AG04450 (cell line): ENCODE data around the gene TRIM42. TPM values are rescaled to one million over a fixed set of nuclear protein-coding genes. Genes with fewer than 3 reads are reported as not detected.

ENCODE experiments used
- CTCF ChIA-PET: fragments of 300-600, 350-600 bp; formaldehyde crosslinking; extraction: SDS; loops from one replicate; lab custom pipeline; 2022; ENCODE audit warnings: antibody characterized with exemption, inconsistent platforms; lab: Charles Lee
- POLR2A ChIA-PET: fragments of 350-600 bp; formaldehyde crosslinking; extraction: SDS; loops from one replicate; lab custom pipeline; 2021; ENCODE audit warnings: antibody characterized with exemption, inconsistent platforms; lab: Yijun Ruan, JAX
- DNase-seq: peaks from one replicate; pipeline ENCODE4 v3.0.0-alpha.2; 2011; ENCODE audit warnings: low read depth, low spot score
- H3K27ac ChIP-seq: one replicate; pipeline ENCODE4 v1.5.1; 2012; ENCODE audit warnings: low read depth, low read length, control low read depth
- H3K27me3 ChIP-seq: one replicate; pipeline ENCODE4 v1.6.0; 2012; ENCODE audit warnings: low read length; ENCODE audit not compliant: control insufficient read depth, insufficient read depth
- H3K4me3 ChIP-seq: 2 replicates; pipeline ENCODE4 v1.5.1; 2011; ENCODE audit warnings: mild to moderate bottlenecking, low read depth, low read length, control low read depth
- H3K9me3 ChIP-seq: 2 replicates; pipeline ENCODE4 v1.5.1; 2012; ENCODE audit warnings: low read length; ENCODE audit not compliant: control insufficient read depth, insufficient read depth
- polyA plus RNA-seq: library from polyadenylated mRNA; depleted of rRNA; stranded (reverse); fragments of >200 nt; gene quantifications from 2 replicates; pipeline ENCODE4 v1.2.3, GENCODE V29; 2011
- TF ChIP-seq, protein P1 (sequence below): IDR thresholded peaks from 2 replicates; pipeline ENCODE4 v1.5.1; 2011; ENCODE audit warnings: low read depth, low read length, control low read depth, inconsistent platforms

TRIM42 gene
- polyA plus RNA-seq, 1 experiment = not detected

DNA sequence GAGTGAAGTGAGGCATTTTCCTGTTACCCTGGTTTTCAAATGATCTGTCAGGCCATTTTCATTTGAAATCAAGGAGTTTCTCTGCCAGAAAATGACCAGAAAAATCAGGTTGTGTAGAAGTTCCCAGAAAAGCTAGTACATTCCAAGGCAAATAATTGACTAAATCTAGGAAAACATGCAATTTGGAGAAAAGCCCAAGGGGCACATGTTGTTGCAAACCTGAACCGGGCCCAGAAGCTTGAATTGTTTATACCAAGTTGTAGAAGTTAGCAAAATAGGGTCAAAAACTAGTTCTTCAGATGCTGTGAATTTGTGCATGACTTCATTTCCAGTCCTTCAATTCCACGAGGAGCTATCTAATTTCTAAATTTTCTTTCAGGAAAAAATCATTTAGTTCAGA lies 31.0 kb downstream of the TRIM42 start:
- no peak for DNase-seq
- Histone ChIP-seq H3K27ac (no peak overlapping the region), H3K4me3 (no peak overlapping the region), H3K9me3 (no peaks in the 10 kb centered on the region), H3K27me3 (no peaks in the 10 kb centered on the region)
- TF ChIP-seq, protein P1, sequence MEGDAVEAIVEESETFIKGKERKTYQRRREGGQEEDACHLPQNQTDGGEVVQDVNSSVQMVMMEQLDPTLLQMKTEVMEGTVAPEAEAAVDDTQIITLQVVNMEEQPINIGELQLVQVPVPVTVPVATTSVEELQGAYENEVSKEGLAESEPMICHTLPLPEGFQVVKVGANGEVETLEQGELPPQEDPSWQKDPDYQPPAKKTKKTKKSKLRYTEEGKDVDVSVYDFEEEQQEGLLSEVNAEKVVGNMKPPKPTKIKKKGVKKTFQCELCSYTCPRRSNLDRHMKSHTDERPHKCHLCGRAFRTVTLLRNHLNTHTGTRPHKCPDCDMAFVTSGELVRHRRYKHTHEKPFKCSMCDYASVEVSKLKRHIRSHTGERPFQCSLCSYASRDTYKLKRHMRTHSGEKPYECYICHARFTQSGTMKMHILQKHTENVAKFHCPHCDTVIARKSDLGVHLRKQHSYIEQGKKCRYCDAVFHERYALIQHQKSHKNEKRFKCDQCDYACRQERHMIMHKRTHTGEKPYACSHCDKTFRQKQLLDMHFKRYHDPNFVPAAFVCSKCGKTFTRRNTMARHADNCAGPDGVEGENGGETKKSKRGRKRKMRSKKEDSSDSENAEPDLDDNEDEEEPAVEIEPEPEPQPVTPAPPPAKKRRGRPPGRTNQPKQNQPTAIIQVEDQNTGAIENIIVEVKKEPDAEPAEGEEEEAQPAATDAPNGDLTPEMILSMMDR = no peak
- ChIA-PET POLR2A (no interaction called here), CTCF (no interaction called here)

DNA sequence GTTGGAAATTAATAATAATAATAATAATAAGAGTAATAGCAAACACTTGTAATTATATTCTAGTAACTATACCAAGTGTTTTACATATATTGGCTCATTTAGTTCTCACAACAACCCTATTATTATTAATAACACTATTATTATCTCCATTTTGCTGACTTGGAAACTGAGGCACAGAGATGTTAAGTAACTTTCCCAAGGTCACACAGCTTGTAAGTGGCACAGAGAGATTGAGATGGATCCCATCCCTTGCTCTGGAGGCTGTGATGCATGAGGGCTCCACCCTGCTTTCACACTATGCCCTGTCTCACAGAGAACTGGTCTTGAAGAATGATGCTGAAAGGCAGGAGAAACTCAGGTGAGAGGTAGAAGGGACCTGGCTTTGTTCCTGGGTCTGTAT lies 31.9 kb downstream of the TRIM42 start:
- no peak for DNase-seq
- POLR2A ChIA-PET = no interaction called here
- TF ChIP-seq, protein P1 = no peak

DNA sequence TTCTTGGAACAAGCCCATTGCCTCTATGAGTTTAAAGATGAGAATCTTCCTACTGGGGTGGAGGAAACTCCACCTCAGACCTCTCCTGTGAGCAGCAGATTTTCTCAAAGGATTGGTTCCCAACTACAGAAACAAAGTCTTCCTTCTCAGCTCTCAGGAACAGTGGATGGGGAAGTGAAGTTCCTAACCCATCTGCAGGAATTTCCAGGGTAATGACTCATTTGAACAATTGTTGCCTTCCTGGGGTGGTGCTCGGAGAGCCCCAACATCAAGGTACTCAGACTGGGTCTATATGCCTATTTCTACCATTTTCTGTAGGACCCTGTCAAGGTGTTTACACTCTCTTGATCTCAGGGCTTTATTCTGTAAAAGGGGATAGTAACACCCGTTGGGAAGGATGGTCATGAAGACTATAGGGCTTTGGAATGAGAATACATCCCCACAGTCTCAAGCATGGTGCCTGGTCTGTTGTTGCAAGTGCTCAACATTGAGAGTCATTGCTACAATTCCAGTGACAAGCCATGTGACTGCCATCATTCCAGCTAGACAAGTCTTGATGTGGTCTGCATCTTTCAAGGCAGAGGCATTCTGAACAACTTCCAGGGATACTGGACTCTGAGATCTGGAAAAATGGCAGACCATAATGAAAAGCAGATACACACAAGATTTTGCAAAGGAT lies 33.0 kb downstream of the TRIM42 start:
- Histone ChIP-seq H3K27ac (no peak overlapping the region), H3K4me3 (no peak overlapping the region), H3K9me3 (no peaks in the 10 kb centered on the region), H3K27me3 (no peaks in the 10 kb centered on the region)
- TF ChIP-seq, protein P1 = no peak
- ChIA-PET CTCF (no interaction called here), POLR2A (no interaction called here)
- no peak for DNase-seq

More for the DNA sequence above, 31.9 kb downstream of the TRIM42 start:
- Histone ChIP-seq H3K4me3 (no peak overlapping the region), H3K27ac (no peak overlapping the region), H3K9me3 (no peaks in the 10 kb centered on the region), H3K27me3 (no peaks in the 10 kb centered on the region)
- CTCF ChIA-PET = no interaction called here

DNA sequence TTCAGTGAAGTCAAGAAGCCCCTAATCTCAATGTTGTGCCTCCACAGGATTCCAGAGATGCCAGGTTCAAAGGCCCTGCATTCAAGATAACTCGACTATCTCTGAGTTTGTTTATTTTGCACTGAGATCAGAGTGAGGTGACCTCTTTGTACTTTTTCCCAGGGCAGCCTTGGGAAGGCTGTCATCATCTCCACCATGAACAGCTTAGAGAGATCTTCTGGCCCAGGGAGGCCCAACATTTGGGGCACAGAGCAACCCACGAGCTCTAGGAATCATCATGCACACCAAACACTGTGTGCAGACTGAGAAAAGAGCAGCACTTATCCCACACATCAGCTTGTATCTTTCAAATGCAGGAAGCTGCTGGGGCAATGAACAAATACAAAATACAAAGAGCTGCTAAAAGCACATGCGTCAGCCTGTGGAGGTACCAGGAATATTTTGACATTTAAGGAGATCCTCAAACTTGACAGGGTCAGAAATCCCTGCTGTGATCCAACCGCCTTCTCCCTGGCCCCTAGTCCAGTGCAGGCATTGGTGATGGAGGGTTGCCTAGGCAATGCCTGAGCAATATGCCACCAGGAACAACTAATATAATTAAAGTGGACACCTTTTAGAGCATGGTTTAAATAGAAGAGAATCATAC lies 33.6 kb downstream of the TRIM42 start:
- no peak overlapping the region for H3K4me3 ChIP-seq
- TF ChIP-seq, protein P1 = no peak
- POLR2A ChIA-PET = no interaction called here
- DNase-seq = no peak
- CTCF ChIA-PET = no interaction called here
- H3K27ac ChIP-seq = no peak overlapping the region
- no peaks in the 10 kb centered on the region for H3K27me3 ChIP-seq
- no peaks in the 10 kb centered on the region for H3K9me3 ChIP-seq

DNA sequence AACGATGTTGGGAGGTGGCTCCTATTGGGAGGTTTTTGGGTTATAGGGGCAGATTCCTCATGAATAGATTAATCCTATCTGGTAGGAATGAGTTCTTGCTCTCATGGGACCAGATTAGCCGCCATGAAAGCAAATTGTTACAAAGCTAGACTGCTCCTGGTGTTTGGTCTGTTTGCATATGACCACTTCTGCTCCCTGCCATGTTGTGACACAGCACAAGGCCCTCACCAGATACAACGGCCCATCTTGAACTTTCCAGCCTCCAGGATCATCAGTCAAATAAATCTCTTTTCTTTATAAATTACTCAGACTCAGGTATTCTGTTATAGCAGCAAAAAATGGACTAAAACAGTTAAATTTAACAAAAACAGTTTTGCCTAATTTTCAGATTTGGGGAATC lies 34.4 kb downstream of the TRIM42 start:
- Histone ChIP-seq H3K27me3 (no peaks in the 10 kb centered on the region), H3K9me3 (no peaks in the 10 kb centered on the region), H3K27ac (no peak overlapping the region), H3K4me3 (no peak overlapping the region)
- CTCF ChIA-PET = no interaction called here
- no peak for DNase-seq
- TF ChIP-seq, protein P1 = no peak
- POLR2A ChIA-PET = no interaction called here
